ENCODE measurements around the gene PLD3.

The PLD3 gene

GRCh38 chr19:40414542-40415535 lies 66.3 kb downstream of the PLD3 start:
- no peak for FAIRE-seq

GRCh38 chr19:40415768-40416167 lies 67.3 kb downstream of the PLD3 start:
- no peak for FAIRE-seq

- FAIRE-seq = no peak
These were observed 68.6 kb downstream of the PLD3 start for GRCh38 chr19:40416918-40417642.

GRCh38 chr19:40417643-40417981 lies 69.1 kb downstream of the PLD3 start:
- no peak for FAIRE-seq

GRCh38 chr19:40418040-40418439 lies 69.5 kb downstream of the PLD3 start:
- no peak for FAIRE-seq

GRCh38 chr19:40419066-40419612 lies 70.6 kb downstream of the PLD3 start:
- no peak for FAIRE-seq

GRCh38 chr19:40419780-40420179 lies 71.3 kb downstream of the PLD3 start:
- no peak for FAIRE-seq

- no peak for FAIRE-seq
These were observed 71.9 kb downstream of the PLD3 start for GRCh38 chr19:40420451-40420765.

GRCh38 chr19:40420766-40421765 lies 72.6 kb downstream of the PLD3 start:
- FAIRE-seq = no peak

- FAIRE-seq = no peak
These were observed 73.7 kb downstream of the PLD3 start for GRCh38 chr19:40421993-40422747.

GRCh38 chr19:40422748-40423566 lies 74.5 kb downstream of the PLD3 start:
- FAIRE-seq = no peak

GRCh38 chr19:40423938-40424337 lies 75.4 kb downstream of the PLD3 start:
- no peak for FAIRE-seq

GRCh38 chr19:40424637-40425449 lies 76.3 kb downstream of the PLD3 start:
- FAIRE-seq = no peak

GRCh38 chr19:40425450-40426287 lies 77.2 kb downstream of the PLD3 start, which contains the start of gene SERTAD1:
Gene SERTAD1, minus strand, starts transcription at chr19:40425992. Its CDS starts 2,446 bp downstream, at chr19:40423546.
- peak; percentile 98 for FAIRE-seq
